ENCODE results near the gene DSCAM.

GRCh38 chr21:40733024-40733397 is 113.9 kb downstream of the DSCAM start:
- no peak for TF ChIP-seq CTCF (IDR thresholded peaks at IDR 0.05)
- no peak for TF ChIP-seq POLR2A (IDR thresholded peaks at IDR 0.05)
